ENCODE measurements around the gene MINDY4. TPM values are rescaled to one million over a fixed set of nuclear protein-coding genes. Genes with fewer than 3 reads are reported as not detected.

Gene MINDY4
- total RNA-seq, 1 experiment from 2014 or later = 1.5 TPM

GRCh38 chr7:30785786-30786185, 14.6 kb downstream of the MINDY4 start:
- DNase-seq = no peak
- Histone ChIP-seq H3K4me1 (ENCODE audit: low read length) (no peaks in the 10 kb centered on the region), H4K20me1 (ENCODE audit: insufficient read depth, low read depth, low read length) (no peaks in the 10 kb centered on the region), H3K4me2 (ENCODE audit: low read depth, low read length, poor library complexity, severe bottlenecking) (no peak overlapping the region), H3K79me2 (ENCODE audit: low read length) (no peaks in the 10 kb centered on the region), H3K27me3 (ENCODE audit: low read length) (no peaks in the 10 kb centered on the region), H3K9ac (ENCODE audit: low read length) (no peak overlapping the region), H3K36me3 (ENCODE audit: insufficient read depth, low read length) (no peaks in the 10 kb centered on the region), H3K27ac (ENCODE audit: low read length) (no peak overlapping the region), H2AFZ (ENCODE audit: low read length) (no peak overlapping the region), H3K4me3 (ENCODE audit: low read length) (no peak overlapping the region), H3K9me2 (replicated peaks; ENCODE audit: insufficient read depth, low read length) (no peaks in the 10 kb centered on the region), H3K9me3 (ENCODE audit: low read length) (no peaks in the 10 kb centered on the region)

- H3K4me1 ChIP-seq (ENCODE audit: low read length) = no peaks in the 10 kb centered on the region
- H3K4me3 ChIP-seq (ENCODE audit: low read length) = no peak overlapping the region
- no peaks in the 10 kb centered on the region for H4K20me1 ChIP-seq (ENCODE audit: insufficient read depth, low read depth, low read length)
- no peaks in the 10 kb centered on the region for H3K9me2 ChIP-seq (replicated peaks; ENCODE audit: insufficient read depth, low read length)
- no peak overlapping the region for H2AFZ ChIP-seq (ENCODE audit: low read length)
- H3K27ac ChIP-seq (ENCODE audit: low read length) = no peak overlapping the region
- no peaks in the 10 kb centered on the region for H3K9me3 ChIP-seq (ENCODE audit: low read length)
- H3K79me2 ChIP-seq (ENCODE audit: low read length) = no peaks in the 10 kb centered on the region
- no peak overlapping the region for H3K9ac ChIP-seq (ENCODE audit: low read length)
- no peak overlapping the region for H3K4me2 ChIP-seq (ENCODE audit: low read depth, low read length, poor library complexity, severe bottlenecking)
- no peak for DNase-seq
- H3K36me3 ChIP-seq (ENCODE audit: insufficient read depth, low read length) = no peaks in the 10 kb centered on the region
- H3K27me3 ChIP-seq (ENCODE audit: low read length) = no peaks in the 10 kb centered on the region
These were observed 16.3 kb downstream of the MINDY4 start for GRCh38 chr7:30787486-30787885.

DNA sequence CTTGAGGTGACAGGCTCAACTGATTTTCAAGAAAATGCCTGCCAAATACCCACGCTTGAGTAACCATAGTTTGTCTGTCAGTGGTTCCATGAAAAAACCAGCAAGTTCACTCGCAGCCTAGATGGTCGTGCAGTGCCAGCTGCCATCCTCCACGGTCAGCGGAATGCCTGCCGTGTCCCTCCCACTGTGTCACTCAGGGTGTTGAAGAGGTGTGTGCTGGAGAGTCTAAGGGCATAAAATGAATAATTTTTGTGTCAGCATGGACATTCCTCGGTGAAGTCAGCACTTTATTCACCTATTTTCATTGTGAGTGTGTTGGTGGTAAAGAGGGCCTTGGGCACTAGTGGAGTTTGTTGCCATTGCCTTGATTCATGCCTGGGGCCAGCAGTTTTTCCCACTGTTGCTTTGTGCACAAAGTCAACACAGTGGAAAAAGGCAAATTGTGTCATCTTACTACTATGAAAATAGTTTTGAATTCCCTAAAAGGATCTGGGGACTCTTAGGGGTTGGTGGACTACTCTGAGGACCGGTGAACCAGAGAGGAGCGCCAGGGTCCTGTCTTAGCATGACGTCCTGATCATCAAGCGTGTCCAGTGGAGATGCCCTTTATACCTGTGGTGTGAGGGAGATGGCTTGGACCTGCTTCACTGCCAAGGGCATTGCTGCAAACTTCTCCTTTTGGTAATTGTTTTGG, 17.6 kb downstream of the MINDY4 start:
- Histone ChIP-seq H3K4me3 (ENCODE audit: low read length) (no peak overlapping the region), H3K27me3 (ENCODE audit: low read length) (no peaks in the 10 kb centered on the region), H3K9me2 (replicated peaks; ENCODE audit: insufficient read depth, low read length) (no peaks in the 10 kb centered on the region), H3K27ac (ENCODE audit: low read length) (no peak overlapping the region), H2AFZ (ENCODE audit: low read length) (no peak overlapping the region), H3K4me2 (ENCODE audit: low read depth, low read length, poor library complexity, severe bottlenecking) (no peak overlapping the region), H3K9me3 (ENCODE audit: low read length) (no peaks in the 10 kb centered on the region), H3K4me1 (ENCODE audit: low read length) (no peaks in the 10 kb centered on the region), H3K79me2 (ENCODE audit: low read length) (no peaks in the 10 kb centered on the region), H3K9ac (ENCODE audit: low read length) (no peak overlapping the region), H4K20me1 (ENCODE audit: insufficient read depth, low read depth, low read length) (no peaks in the 10 kb centered on the region), H3K36me3 (ENCODE audit: insufficient read depth, low read length) (no peaks in the 10 kb centered on the region)
- DNase-seq = no peak

DNA sequence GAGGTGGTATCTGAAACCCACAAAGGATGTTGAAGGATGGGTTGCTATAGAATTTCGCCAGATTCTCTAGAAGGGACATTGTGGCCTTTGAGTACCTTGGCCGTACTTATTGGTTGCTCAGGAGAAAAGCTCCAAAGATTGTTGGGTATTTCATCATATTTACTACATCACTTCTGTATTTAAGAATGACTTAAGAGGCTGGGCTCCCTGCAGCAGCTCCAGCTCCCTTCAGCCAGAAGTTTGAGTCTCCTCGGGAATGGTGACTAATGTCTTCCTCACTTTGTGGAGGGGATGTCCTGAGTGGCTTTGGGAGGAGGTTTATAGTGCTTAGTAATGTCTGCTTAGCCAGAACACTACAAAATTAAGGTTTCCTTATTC, 18.1 kb downstream of the MINDY4 start:
- Histone ChIP-seq H3K27ac (ENCODE audit: low read length) (no peak overlapping the region), H3K36me3 (ENCODE audit: insufficient read depth, low read length) (no peaks in the 10 kb centered on the region), H2AFZ (ENCODE audit: low read length) (no peak overlapping the region), H3K4me2 (ENCODE audit: low read depth, low read length, poor library complexity, severe bottlenecking) (no peak overlapping the region), H3K4me3 (ENCODE audit: low read length) (no peak overlapping the region), H4K20me1 (ENCODE audit: insufficient read depth, low read depth, low read length) (no peaks in the 10 kb centered on the region), H3K9me3 (ENCODE audit: low read length) (no peaks in the 10 kb centered on the region), H3K9ac (ENCODE audit: low read length) (no peak overlapping the region), H3K4me1 (ENCODE audit: low read length) (no peaks in the 10 kb centered on the region), H3K9me2 (replicated peaks; ENCODE audit: insufficient read depth, low read length) (no peaks in the 10 kb centered on the region), H3K79me2 (ENCODE audit: low read length) (no peaks in the 10 kb centered on the region), H3K27me3 (ENCODE audit: low read length) (no peaks in the 10 kb centered on the region)
- DNase-seq = no peak

DNA sequence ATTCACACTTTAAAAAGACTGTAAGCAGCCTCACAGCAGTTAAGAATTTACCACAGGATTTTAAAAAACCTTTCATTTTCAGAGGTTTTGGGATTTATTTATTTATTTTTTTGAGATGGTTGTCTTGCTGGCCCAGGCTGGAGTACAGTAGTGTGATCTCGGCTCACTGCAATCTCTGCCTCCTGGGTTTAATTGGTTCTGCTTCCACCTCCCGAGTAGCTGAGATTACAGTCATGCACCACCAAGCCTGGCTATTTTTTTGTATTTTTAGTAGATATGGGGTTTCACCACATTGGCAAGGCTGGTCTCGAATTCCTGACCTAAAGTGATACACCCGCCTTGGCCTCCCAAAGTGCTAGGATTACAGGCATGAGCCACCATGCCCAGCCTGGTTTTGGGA, 19.1 kb downstream of the MINDY4 start:
- Histone ChIP-seq H3K4me3 (ENCODE audit: low read length) (no peak overlapping the region), H3K27ac (ENCODE audit: low read length) (no peak overlapping the region), H3K9me2 (replicated peaks; ENCODE audit: insufficient read depth, low read length) (no peaks in the 10 kb centered on the region), H3K9ac (ENCODE audit: low read length) (no peak overlapping the region), H2AFZ (ENCODE audit: low read length) (no peak overlapping the region), H3K4me2 (ENCODE audit: low read depth, low read length, poor library complexity, severe bottlenecking) (no peak overlapping the region), H3K79me2 (ENCODE audit: low read length) (no peaks in the 10 kb centered on the region), H4K20me1 (ENCODE audit: insufficient read depth, low read depth, low read length) (no peaks in the 10 kb centered on the region), H3K27me3 (ENCODE audit: low read length) (no peaks in the 10 kb centered on the region), H3K4me1 (ENCODE audit: low read length) (peaks cover 4% of the 10 kb centered on the region; the same call in 1 of the 2 replicates), H3K9me3 (ENCODE audit: low read length) (no peaks in the 10 kb centered on the region), H3K36me3 (ENCODE audit: insufficient read depth, low read length) (no peaks in the 10 kb centered on the region)
- DNase-seq = no peak

GRCh38 chr7:30791114-30791513, 19.9 kb downstream of the MINDY4 start:
- Histone ChIP-seq H3K4me3 (ENCODE audit: low read length) (no peak overlapping the region), H3K79me2 (ENCODE audit: low read length) (no peaks in the 10 kb centered on the region), H3K9me2 (replicated peaks; ENCODE audit: insufficient read depth, low read length) (no peaks in the 10 kb centered on the region), H3K27ac (ENCODE audit: low read length) (no peak overlapping the region), H3K9me3 (ENCODE audit: low read length) (no peaks in the 10 kb centered on the region), H3K4me2 (ENCODE audit: low read depth, low read length, poor library complexity, severe bottlenecking) (no peak overlapping the region), H3K36me3 (ENCODE audit: insufficient read depth, low read length) (no peaks in the 10 kb centered on the region), H2AFZ (ENCODE audit: low read length) (no peak overlapping the region), H3K27me3 (ENCODE audit: low read length) (no peaks in the 10 kb centered on the region), H4K20me1 (ENCODE audit: insufficient read depth, low read depth, low read length) (no peaks in the 10 kb centered on the region), H3K9ac (ENCODE audit: low read length) (no peak overlapping the region), H3K4me1 (ENCODE audit: low read length) (peaks cover 6% of the 10 kb centered on the region)
- no peak for DNase-seq

DNA sequence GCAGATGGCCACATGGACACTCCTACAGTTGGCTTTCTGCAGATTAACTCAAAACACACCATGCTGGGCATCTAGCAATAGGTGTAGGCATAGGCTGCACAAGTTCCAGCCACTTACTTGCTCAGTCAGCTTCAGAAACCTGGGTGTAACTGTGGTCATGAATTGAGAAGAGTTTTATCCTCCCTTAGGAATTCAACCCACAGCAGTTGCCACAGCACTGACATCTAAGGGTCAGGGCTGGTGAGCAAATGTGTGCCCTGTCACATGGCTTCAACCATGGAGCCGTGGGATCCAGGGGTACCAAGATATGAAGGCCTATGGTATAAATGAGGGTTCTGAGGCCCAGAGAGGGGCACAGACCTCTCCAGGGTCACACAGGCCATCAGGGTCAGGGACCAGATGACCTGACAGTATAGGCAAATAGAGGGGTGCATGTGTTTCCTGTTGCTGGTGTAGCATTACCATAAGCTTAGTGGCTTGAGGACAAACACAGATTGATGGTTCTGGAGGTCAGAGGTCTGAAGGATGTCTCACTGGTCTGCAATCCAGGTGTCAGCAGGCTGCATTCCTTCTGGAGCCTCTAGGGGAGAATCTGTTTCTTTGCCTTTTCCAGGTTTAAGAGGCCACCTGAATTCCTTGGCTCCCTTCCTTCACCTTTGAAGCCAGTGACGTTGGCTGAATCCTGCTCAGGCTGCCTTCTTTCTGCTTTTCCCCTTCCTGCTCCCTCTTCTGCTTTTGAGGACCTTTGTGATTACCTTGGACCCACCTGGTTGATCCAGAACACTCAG, 24.1 kb downstream of the MINDY4 start:
- Histone ChIP-seq H3K27ac (ENCODE audit: low read length) (no peak overlapping the region), H3K9me3 (ENCODE audit: low read length) (no peaks in the 10 kb centered on the region), H3K4me2 (ENCODE audit: low read depth, low read length, poor library complexity, severe bottlenecking) (no peak overlapping the region), H3K9ac (ENCODE audit: low read length) (no peak overlapping the region), H3K4me3 (ENCODE audit: low read length) (no peak overlapping the region), H3K79me2 (ENCODE audit: low read length) (no peaks in the 10 kb centered on the region), H3K27me3 (ENCODE audit: low read length) (no peaks in the 10 kb centered on the region), H3K36me3 (ENCODE audit: insufficient read depth, low read length) (no peaks in the 10 kb centered on the region), H3K4me1 (ENCODE audit: low read length) (peaks cover 49% of the 10 kb centered on the region), H3K9me2 (replicated peaks; ENCODE audit: insufficient read depth, low read length) (no peaks in the 10 kb centered on the region), H4K20me1 (ENCODE audit: insufficient read depth, low read depth, low read length) (no peaks in the 10 kb centered on the region), H2AFZ (ENCODE audit: low read length) (no peak overlapping the region)
- DNase-seq = no peak

GRCh38 chr7:30796105-30796869, 25.1 kb downstream of the MINDY4 start:
- Histone ChIP-seq H3K9me3 (ENCODE audit: low read length) (no peaks in the 10 kb centered on the region), H3K9ac (ENCODE audit: low read length) (no peak overlapping the region), H3K9me2 (replicated peaks; ENCODE audit: insufficient read depth, low read length) (no peaks in the 10 kb centered on the region), H3K36me3 (ENCODE audit: insufficient read depth, low read length) (no peaks in the 10 kb centered on the region), H4K20me1 (ENCODE audit: insufficient read depth, low read depth, low read length) (no peaks in the 10 kb centered on the region), H3K4me1 (ENCODE audit: low read length) (peaks cover 52% of the 10 kb centered on the region), H3K27ac (ENCODE audit: low read length) (no peak overlapping the region), H2AFZ (ENCODE audit: low read length) (no peak overlapping the region), H3K79me2 (ENCODE audit: low read length) (no peaks in the 10 kb centered on the region), H3K27me3 (ENCODE audit: low read length) (no peaks in the 10 kb centered on the region), H3K4me3 (ENCODE audit: low read length) (no peak overlapping the region), H3K4me2 (ENCODE audit: low read depth, low read length, poor library complexity, severe bottlenecking) (no peak overlapping the region)
- DNase-seq = no peak

All from Karpas-422 (cell line).